Measurements from ENCODE around the gene STXBP3.
A peak's percentile ranks its signal among the peaks of the same experiment; 100 is the strongest.

STXBP3 gene

DNA sequence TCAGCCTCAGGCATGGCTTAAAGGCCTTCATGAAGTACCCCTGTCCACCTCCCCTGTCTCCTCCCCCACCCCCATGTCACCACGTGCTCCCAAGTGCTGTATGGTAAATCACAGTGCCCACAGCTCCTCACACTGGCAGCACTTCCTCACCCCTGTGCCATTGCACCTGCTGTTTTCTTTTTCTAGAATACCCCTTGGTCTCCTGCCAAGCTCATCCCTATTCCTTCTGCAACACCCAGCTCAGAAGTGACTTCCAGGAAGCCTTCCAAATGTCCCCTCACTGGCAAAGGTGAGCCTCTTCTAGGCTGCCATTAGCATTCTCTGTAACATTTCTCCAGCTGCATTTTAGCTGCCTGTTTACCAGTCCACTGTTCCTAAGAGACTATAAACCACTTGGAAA, 101.0 kb downstream of the STXBP3 start:
- H3K36me3 ChIP-seq (ENCODE audit: control insufficient read depth, insufficient read depth, low read length), result no peaks in the 10 kb centered on the region
- H3K9me3 ChIP-seq (ENCODE audit: control insufficient read depth, low read length), result no peaks in the 10 kb centered on the region
- H2AFZ ChIP-seq, result no peak overlapping the region
- H3K27ac ChIP-seq, result no peak overlapping the region
- H3K9ac ChIP-seq, result no peak overlapping the region
- no peaks in the 10 kb centered on the region for H3K79me2 ChIP-seq
- TF ChIP-seq, protein P1, sequence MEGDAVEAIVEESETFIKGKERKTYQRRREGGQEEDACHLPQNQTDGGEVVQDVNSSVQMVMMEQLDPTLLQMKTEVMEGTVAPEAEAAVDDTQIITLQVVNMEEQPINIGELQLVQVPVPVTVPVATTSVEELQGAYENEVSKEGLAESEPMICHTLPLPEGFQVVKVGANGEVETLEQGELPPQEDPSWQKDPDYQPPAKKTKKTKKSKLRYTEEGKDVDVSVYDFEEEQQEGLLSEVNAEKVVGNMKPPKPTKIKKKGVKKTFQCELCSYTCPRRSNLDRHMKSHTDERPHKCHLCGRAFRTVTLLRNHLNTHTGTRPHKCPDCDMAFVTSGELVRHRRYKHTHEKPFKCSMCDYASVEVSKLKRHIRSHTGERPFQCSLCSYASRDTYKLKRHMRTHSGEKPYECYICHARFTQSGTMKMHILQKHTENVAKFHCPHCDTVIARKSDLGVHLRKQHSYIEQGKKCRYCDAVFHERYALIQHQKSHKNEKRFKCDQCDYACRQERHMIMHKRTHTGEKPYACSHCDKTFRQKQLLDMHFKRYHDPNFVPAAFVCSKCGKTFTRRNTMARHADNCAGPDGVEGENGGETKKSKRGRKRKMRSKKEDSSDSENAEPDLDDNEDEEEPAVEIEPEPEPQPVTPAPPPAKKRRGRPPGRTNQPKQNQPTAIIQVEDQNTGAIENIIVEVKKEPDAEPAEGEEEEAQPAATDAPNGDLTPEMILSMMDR (IDR thresholded peaks at IDR 0.05), result no peak
- H3K27me3 ChIP-seq (ENCODE audit: control insufficient read depth, insufficient read depth, low read length), result no peaks in the 10 kb centered on the region
- H3K4me1 ChIP-seq, result peaks cover 11% of the 10 kb centered on the region
- H3K4me2 ChIP-seq (ENCODE audit: low read length), result no peak overlapping the region
- H3K4me3 ChIP-seq (ENCODE audit: low read depth, low read length), result no peak overlapping the region

DNA sequence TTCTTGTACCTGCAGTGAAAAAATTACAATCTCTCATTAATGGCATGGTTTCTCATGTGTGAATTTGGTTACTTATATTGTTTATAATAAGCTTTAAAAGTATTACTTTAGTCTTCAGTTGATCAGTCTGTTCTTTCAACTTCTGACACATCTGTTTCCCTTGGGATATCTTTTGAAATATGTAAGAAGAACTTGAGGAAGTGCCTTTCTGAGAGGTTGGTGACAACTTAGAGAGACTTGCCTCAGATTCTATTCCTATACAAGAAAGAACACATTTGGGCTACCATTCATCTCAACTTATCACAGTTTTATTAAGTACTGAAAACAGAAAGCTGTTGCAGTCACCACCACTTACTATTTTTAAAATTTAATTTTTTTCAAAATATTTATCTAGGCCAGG, 102.3 kb downstream of the STXBP3 start:
- Histone ChIP-seq H3K9ac (no peak overlapping the region), H3K9me3 (ENCODE audit: control insufficient read depth, low read length) (no peaks in the 10 kb centered on the region), H3K4me1 (peaks cover 11% of the 10 kb centered on the region), H3K79me2 (no peaks in the 10 kb centered on the region), H3K36me3 (ENCODE audit: control insufficient read depth, insufficient read depth, low read length) (no peaks in the 10 kb centered on the region), H2AFZ (no peak overlapping the region), H3K4me3 (ENCODE audit: low read depth, low read length) (no peak overlapping the region), H3K4me2 (ENCODE audit: low read length) (no peak overlapping the region), H3K27me3 (ENCODE audit: control insufficient read depth, insufficient read depth, low read length) (no peaks in the 10 kb centered on the region), H3K27ac (no peak overlapping the region)
- TF ChIP-seq, protein P1 (IDR thresholded peaks at IDR 0.05), result no peak

DNA sequence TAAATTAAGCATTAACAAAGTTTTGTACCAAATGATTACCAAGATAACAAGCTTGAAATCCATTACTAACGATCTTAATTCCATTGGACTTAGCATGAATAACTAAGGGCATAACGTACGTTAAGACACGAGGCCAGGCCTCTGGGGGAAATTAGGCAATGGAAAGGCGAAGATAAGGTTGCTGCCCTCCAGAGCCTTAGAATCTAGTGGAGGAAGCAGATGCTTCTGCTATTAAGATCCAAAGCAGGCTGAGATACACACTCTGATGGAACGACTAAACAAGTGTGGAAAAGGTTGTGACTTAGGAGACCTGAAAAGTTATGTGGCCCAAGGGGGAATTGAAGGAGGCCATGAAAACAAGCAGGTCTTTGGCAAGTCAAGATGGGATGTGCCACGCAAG, 104.5 kb downstream of the STXBP3 start:
- Histone ChIP-seq H3K4me2 (ENCODE audit: low read length) (no peak overlapping the region), H3K79me2 (no peaks in the 10 kb centered on the region), H3K36me3 (ENCODE audit: control insufficient read depth, insufficient read depth, low read length) (no peaks in the 10 kb centered on the region), H3K9me3 (ENCODE audit: control insufficient read depth, low read length) (no peaks in the 10 kb centered on the region), H3K4me3 (ENCODE audit: low read depth, low read length) (no peak overlapping the region), H3K27ac (no peak overlapping the region), H3K9ac (no peak overlapping the region), H3K27me3 (ENCODE audit: control insufficient read depth, insufficient read depth, low read length) (no peaks in the 10 kb centered on the region), H2AFZ (no peak overlapping the region), H3K4me1 (peaks cover 10% of the 10 kb centered on the region)
- TF ChIP-seq, protein P1 (IDR thresholded peaks at IDR 0.05), result no peak

DNA sequence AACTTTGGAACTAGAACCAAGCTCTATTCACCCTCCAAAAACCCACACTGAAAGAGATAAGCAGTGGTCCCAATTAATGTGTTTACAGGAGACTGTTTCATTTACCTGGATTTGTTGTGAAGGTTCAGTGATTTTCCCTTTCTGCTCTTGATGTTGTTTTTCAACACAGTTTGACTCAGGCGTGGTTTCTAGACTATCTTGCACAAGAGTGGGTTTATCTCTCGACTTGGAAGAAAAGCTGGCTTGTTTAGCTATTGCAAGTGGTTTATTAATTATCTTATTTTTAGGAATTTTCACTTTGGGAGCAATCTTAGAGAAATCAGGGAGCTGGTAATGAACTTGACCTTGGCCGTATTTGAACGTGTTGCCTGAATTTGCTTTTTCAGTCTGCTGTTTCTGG, 105.1 kb downstream of the STXBP3 start:
- no peaks in the 10 kb centered on the region for H3K79me2 ChIP-seq
- peaks cover 6% of the 10 kb centered on the region for H3K4me1 ChIP-seq
- no peaks in the 10 kb centered on the region for H3K27me3 ChIP-seq (ENCODE audit: control insufficient read depth, insufficient read depth, low read length)
- peak overlapping the region; percentile 73 for H2AFZ ChIP-seq
- no peaks in the 10 kb centered on the region for H3K36me3 ChIP-seq (ENCODE audit: control insufficient read depth, insufficient read depth, low read length)
- no peaks in the 10 kb centered on the region for H3K9me3 ChIP-seq (ENCODE audit: control insufficient read depth, low read length)
- TF ChIP-seq, protein P1 (IDR thresholded peaks at IDR 0.05), result no peak
- H3K27ac ChIP-seq, result peak overlapping the region; percentile 32
- no peak overlapping the region for H3K4me2 ChIP-seq (ENCODE audit: low read length)
- H3K4me3 ChIP-seq (ENCODE audit: low read depth, low read length), result no peak overlapping the region
- no peak overlapping the region for H3K9ac ChIP-seq

DNA sequence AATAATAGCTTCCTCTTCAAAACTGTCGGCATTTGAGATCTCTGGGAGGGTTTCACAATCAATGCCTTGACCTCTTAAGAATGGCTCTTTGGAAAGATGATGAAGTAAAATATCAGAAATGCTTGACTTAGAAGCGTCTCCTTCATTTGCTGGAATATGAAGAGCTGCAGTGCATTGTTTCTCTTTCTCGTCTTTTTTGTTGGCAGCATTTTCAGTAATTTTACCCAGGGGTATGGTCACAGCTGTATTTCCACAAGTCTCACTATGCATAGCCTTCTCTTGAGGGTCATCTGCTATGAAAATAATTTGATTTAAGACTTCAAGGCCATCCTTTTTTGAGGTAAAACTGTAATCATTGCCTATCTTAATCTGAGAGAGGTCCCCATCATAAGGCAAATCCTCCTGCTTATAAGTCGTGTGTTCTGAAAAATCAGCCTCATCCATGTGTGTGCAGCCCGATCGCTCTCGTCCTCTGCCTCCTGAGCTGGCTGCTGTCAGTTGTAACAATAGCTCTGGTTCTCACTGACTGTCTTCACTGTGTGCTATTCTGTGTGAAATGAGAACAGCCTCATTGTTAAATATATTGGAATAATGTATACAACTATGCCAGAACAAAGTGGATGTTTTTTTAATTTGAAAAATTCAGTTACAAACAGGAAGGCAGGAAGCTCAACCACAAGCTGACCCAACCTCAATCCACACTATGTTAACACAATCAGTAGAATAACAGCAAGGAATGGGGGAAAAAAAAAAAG, 105.9 kb downstream of the STXBP3 start:
- TF ChIP-seq, protein P1 (IDR thresholded peaks at IDR 0.05), result no peak
- Histone ChIP-seq H3K27ac (peak overlapping the region; percentile 32), H3K27me3 (ENCODE audit: control insufficient read depth, insufficient read depth, low read length) (no peaks in the 10 kb centered on the region), H3K79me2 (no peaks in the 10 kb centered on the region), H3K36me3 (ENCODE audit: control insufficient read depth, insufficient read depth, low read length) (no peaks in the 10 kb centered on the region), H3K9me3 (ENCODE audit: control insufficient read depth, low read length) (no peaks in the 10 kb centered on the region), H3K4me1 (peaks cover 2% of the 10 kb centered on the region), H3K9ac (no peak overlapping the region), H3K4me3 (ENCODE audit: low read depth, low read length) (no peak overlapping the region), H2AFZ (peak overlapping the region; percentile 73), H3K4me2 (ENCODE audit: low read length) (no peak overlapping the region)
